Liver (tissue), 3 donors: Measurements from ENCODE around the gene SIRT7.

ENCODE experiments used
- ATF3 ChIP-seq: IDR thresholded peaks from 2 replicates; pipeline ENCODE4 v1.6.1; 2016; ENCODE audit warnings: antibody characterized with exemption
- CTCF ChIP-seq: fragments of 150-350 bp; IDR thresholded peaks from 2 replicates; pipeline ENCODE4 v1.5.1; 2017; ENCODE audit warnings: improper control_type of control experiment, low read depth, low read length; ENCODE audit not compliant: missing input control
- JUND ChIP-seq, 2 donors: IDR thresholded peaks; 2 replicates each; pipeline ENCODE4 v1.6.1; 2016; ENCODE audit warnings: antibody characterized with exemption in 2 of 2
- MAX ChIP-seq: IDR thresholded peaks from 2 replicates; pipeline ENCODE4 v1.6.1; 2016; ENCODE audit warnings: antibody characterized with exemption
- NR2F2 ChIP-seq: IDR thresholded peaks from 2 replicates; pipeline ENCODE4 v1.6.1; 2016; ENCODE audit warnings: antibody characterized with exemption
- RAD21 ChIP-seq, 2 donors: IDR thresholded peaks; 2 replicates each; pipeline ENCODE4 v1.6.1; 2016; ENCODE audit warnings: antibody characterized with exemption in 2 of 2, mild to moderate bottlenecking in 2 of 2
- REST ChIP-seq: IDR thresholded peaks from 2 replicates; pipeline ENCODE4 v1.6.1; 2016; ENCODE audit warnings: antibody characterized with exemption, mild to moderate bottlenecking
- RXRA ChIP-seq, 2 donors: IDR thresholded peaks; 2 replicates each; pipeline ENCODE4 v1.6.1; 2017 to 2018; ENCODE audit warnings: antibody characterized with exemption in 2 of 2, mild to moderate bottlenecking in 1 of 2
- SP1 ChIP-seq: IDR thresholded peaks from 2 replicates; pipeline ENCODE4 v1.6.1; 2018; ENCODE audit warnings: antibody characterized with exemption, mild to moderate bottlenecking
- TAF1 ChIP-seq: conservative IDR thresholded peaks from 2 replicates; pipeline ENCODE4 v1.6.1; 2016; ENCODE audit warnings: antibody characterized with exemption, mild to moderate bottlenecking
- YY1 ChIP-seq: IDR thresholded peaks from 2 replicates; pipeline ENCODE4 v1.6.1; 2016; ENCODE audit warnings: antibody characterized with exemption, mild to moderate bottlenecking
- ZBTB33 ChIP-seq: IDR thresholded peaks from 2 replicates; pipeline ENCODE4 v1.6.1; 2016; ENCODE audit warnings: antibody characterized with exemption
- donor health status: healthy.
- donor health status: healthy.

GRCh38 chr17:81911969-81912368 lies 6.0 kb downstream of the SIRT7 start:
- TF ChIP-seq CTCF (no peak), MAX (no peak), ATF3 (no peak), TAF1 (no peak), SP1 (no peak), RXRA (IDR thresholded peaks at IDR 0.05) (no peak), REST (no peak), ZBTB33 (no peak), JUND (IDR thresholded peaks at IDR 0.05) (no peak), YY1 (no peak), RAD21 (IDR thresholded peaks at IDR 0.05) (no peak), NR2F2 (no peak)
